H1 (cell line): Measurements from ENCODE around the gene LOXL1. TPM values are rescaled to one million over a fixed set of nuclear protein-coding genes. Genes with fewer than 3 reads are reported as not detected.

ENCODE experiments used
- CTCF ChIA-PET: fragments of 300-600 bp; sonication (Branson Sonifier 250); formaldehyde crosslinking; loops from one replicate; lab custom pipeline; 2021; ENCODE audit not compliant: partially characterized antibody; lab: Charles Lee
- POLR2A ChIA-PET: fragments of 300-600 bp; sonication (Branson Sonifier 250); formaldehyde crosslinking; loops from one replicate; lab custom pipeline; 2021; ENCODE audit warnings: inconsistent platforms; ENCODE audit not compliant: partially characterized antibody; lab: Charles Lee
- DNase-seq, 2 experiments: peaks; one replicate each; pipeline versions ENCODE4 v3.0.0 to v3.0.0-alpha.2; 2010 to 2022; ENCODE audit warnings: low spot score in 2 of 2, low read depth in 1 of 2, mixed read lengths in 1 of 2
- FAIRE-seq: peaks from 2 replicates; lab custom pipeline; 2011; peaks lifted over from hg19 to GRCh38; lab: Jason Lieb, UNC
- H2AFZ ChIP-seq: 2 replicates; pipeline ENCODE4 v1.8.1; 2012; ENCODE audit warnings: low read length, inconsistent platforms
- H2AK5ac ChIP-seq: 2 replicates; pipeline ENCODE4 v1.6.1; 2013; ENCODE audit warnings: low read depth, low read length
- H2BK120ac ChIP-seq: replicated peaks from 2 replicates; pipeline ENCODE3; 2013; ENCODE audit warnings: low read depth, low read length, inconsistent platforms
- H2BK12ac ChIP-seq: 2 replicates; pipeline ENCODE4 v1.6.1; 2013; ENCODE audit warnings: low read depth, low read length
- H2BK15ac ChIP-seq: 2 replicates; pipeline ENCODE4 v1.6.1; 2013; ENCODE audit warnings: low read length
- H2BK20ac ChIP-seq: 2 replicates; pipeline ENCODE4 v1.6.1; 2013; ENCODE audit warnings: low read length
- H2BK5ac ChIP-seq: 2 replicates; pipeline ENCODE4 v1.6.1; 2013; ENCODE audit warnings: low read depth, low read length
- H3K14ac ChIP-seq: 2 replicates; pipeline ENCODE4 v1.6.1; 2013; ENCODE audit warnings: inconsistent platforms; ENCODE audit not compliant: insufficient read length
- H3K18ac ChIP-seq: 2 replicates; pipeline ENCODE4 v1.6.1; 2013; ENCODE audit warnings: low read length; ENCODE audit errors: extremely low read depth
- H3K23ac ChIP-seq: 2 replicates; pipeline ENCODE4 v1.6.1; 2013; ENCODE audit warnings: inconsistent platforms; ENCODE audit not compliant: insufficient read length
- H3K23me2 ChIP-seq: 2 replicates; pipeline ENCODE4 v1.6.1; 2013; ENCODE audit warnings: low read depth, low read length
- H3K27ac ChIP-seq: 2 replicates; pipeline ENCODE4 v1.6.1; 2011; ENCODE audit warnings: low read depth, low read length, inconsistent platforms
- H3K27me3 ChIP-seq, 4 experiments: replicated peaks in 1 of 4; 1 replicate in 1 of 4; 2 replicates in 3 of 4; pipeline versions ENCODE4 v1.6.1 to v1.8.1; 2011 to 2013; ENCODE audit warnings: low read length in 3 of 4, mild to moderate bottlenecking in 3 of 4, inconsistent platforms in 2 of 4, mixed read lengths in 2 of 4, moderate library complexity in 1 of 4; ENCODE audit not compliant: control insufficient read depth in 3 of 4, insufficient read depth in 3 of 4; ENCODE audit errors: extremely low read depth in 1 of 4
- H3K36me3 ChIP-seq, 4 experiments: 2 replicates each; pipeline versions ENCODE4 v1.6.1 to v1.8.1; 2011 to 2013; ENCODE audit warnings: mild to moderate bottlenecking in 4 of 4, low read length in 3 of 4, moderate library complexity in 2 of 4, control low read depth in 1 of 4, inconsistent platforms in 1 of 4; ENCODE audit not compliant: insufficient read depth in 4 of 4, control insufficient read depth in 2 of 4
- H3K4ac ChIP-seq: replicated peaks from 2 replicates; pipeline ENCODE3; 2013; ENCODE audit warnings: low read length, low read depth, mixed read lengths, inconsistent platforms; ENCODE audit not compliant: insufficient read length
- H3K4me1 ChIP-seq, 4 experiments: replicated peaks in 1 of 4; 1 replicate in 1 of 4; 2 replicates in 3 of 4; pipeline versions ENCODE4 v1.6.1 to v1.8.1; 2011 to 2013; ENCODE audit warnings: low read length in 3 of 4, inconsistent platforms in 2 of 4, mixed read lengths in 1 of 4; ENCODE audit not compliant: insufficient read depth in 4 of 4, control insufficient read depth in 3 of 4
- H3K4me2 ChIP-seq, 2 experiments: 2 replicates each; pipeline versions ENCODE4 v1.6.1 to v1.8.1; 2011 to 2013; ENCODE audit warnings: low read depth in 2 of 2, low read length in 2 of 2, control low read depth in 1 of 2, inconsistent platforms in 1 of 2, mild to moderate bottlenecking in 1 of 2; ENCODE audit not compliant: insufficient read depth in 1 of 2
- H3K4me3 ChIP-seq, 4 experiments: fragments of 200-600, 300-600 bp in 1 of 4; sonication (generic), shearing (Covaris generic), sonication (Bioruptor Twin) in 1 of 4; 2 replicates each; pipeline versions ENCODE4 v1.5.1 to v1.8.1; 2011 to 2016; ENCODE audit warnings: low read length in 4 of 4, low read depth in 3 of 4, control low read depth in 2 of 4, inconsistent platforms in 2 of 4, mild to moderate bottlenecking in 2 of 4, mixed read lengths in 1 of 4, moderate library complexity in 1 of 4; ENCODE audit not compliant: insufficient read depth in 2 of 4; ENCODE audit errors: extremely low read depth in 1 of 4
- H3K56ac ChIP-seq: replicated peaks from 2 replicates; pipeline ENCODE3; 2013; ENCODE audit warnings: low read depth, mild to moderate bottlenecking, mixed read lengths, low read length, inconsistent platforms; ENCODE audit not compliant: insufficient read length
- H3K79me1 ChIP-seq: 2 replicates; pipeline ENCODE4 v1.6.1; 2013; ENCODE audit warnings: low read depth, low read length, control low read depth
- H3K79me2 ChIP-seq, 2 experiments: 2 replicates each; pipeline versions ENCODE4 v1.6.1 to v1.8.1; 2012 to 2013; ENCODE audit warnings: low read length in 2 of 2, mild to moderate bottlenecking in 2 of 2, inconsistent platforms in 1 of 2; ENCODE audit not compliant: insufficient read depth in 2 of 2, control insufficient read depth in 1 of 2
- H3K9ac ChIP-seq, 4 experiments: replicated peaks in 1 of 4; 1 replicate in 1 of 4; 2 replicates in 3 of 4; pipeline versions ENCODE4 v1.6.1 to v1.8.1; 2011 to 2013; ENCODE audit warnings: low read depth in 3 of 4, low read length in 3 of 4, control low read depth in 2 of 4, mild to moderate bottlenecking in 2 of 4, moderate library complexity in 2 of 4, inconsistent platforms in 1 of 4; ENCODE audit errors: extremely low read depth in 1 of 4
- H3K9me3 ChIP-seq, 2 experiments: 2 replicates each; pipeline versions ENCODE4 v1.6.1 to v1.8.1; 2012 to 2013; ENCODE audit warnings: mild to moderate bottlenecking in 2 of 2, moderate library complexity in 2 of 2, control low read depth in 1 of 2, inconsistent platforms in 1 of 2, low read depth in 1 of 2, low read length in 1 of 2, mixed read lengths in 1 of 2; ENCODE audit not compliant: insufficient read depth in 2 of 2
- H4K20me1 ChIP-seq, 2 experiments: replicated peaks in 1 of 2; 2 replicates each; pipeline versions ENCODE3 to v1.8.1; 2011 to 2013; ENCODE audit warnings: inconsistent platforms in 2 of 2, low read length in 2 of 2, mild to moderate bottlenecking in 1 of 2; ENCODE audit not compliant: insufficient read depth in 2 of 2, control insufficient read depth in 1 of 2
- H4K5ac ChIP-seq: 2 replicates; pipeline ENCODE4 v1.6.1; 2013; ENCODE audit warnings: low read length, low read depth, mixed read lengths, inconsistent platforms; ENCODE audit not compliant: insufficient read length
- H4K8ac ChIP-seq: 2 replicates; pipeline ENCODE4 v1.8.0; 2013; ENCODE audit warnings: mild to moderate bottlenecking, moderate library complexity, low read length, inconsistent platforms; ENCODE audit not compliant: insufficient read depth; ENCODE audit errors: extremely low read depth
- H4K91ac ChIP-seq: replicated peaks from 2 replicates; pipeline ENCODE3; 2013; ENCODE audit warnings: low read length, mixed read lengths, inconsistent platforms; ENCODE audit not compliant: insufficient read length
- GTF2F1 ChIP-seq: IDR thresholded peaks from 2 replicates; pipeline ENCODE4 v1.6.1; 2012; ENCODE audit warnings: low read depth, low read length, improper control_type of control experiment, borderline replicate concordance
- SIRT6 ChIP-seq: IDR thresholded peaks from one replicate; pipeline ENCODE4 v1.7.1; 2012; ENCODE audit warnings: low read length, inconsistent platforms
- SRF ChIP-seq: IDR thresholded peaks from 2 replicates; pipeline ENCODE4 v1.6.1; 2011; ENCODE audit warnings: mild to moderate bottlenecking, low read depth, low read length, moderate library complexity
- WGBS, 2 experiments: shearing (Covaris generic) in 1 of 2; methylation state at CpG; one replicate each; pipeline versions ENCODE4 v1.1.6 to v1.1.7; 2013 to 2015; ENCODE audit warnings: low lambda C conversion rate in 2 of 2, mixed read lengths in 2 of 2, inconsistent platforms in 1 of 2, low coverage in 1 of 2, missing lambda C conversion rate in 1 of 2; ENCODE audit not compliant: insufficient replicate concordance in 2 of 2, insufficient coverage in 1 of 2, insufficient read length in 1 of 2; ENCODE audit errors: extremely low coverage in 1 of 2, missing lambda C conversion rate in 1 of 2; 5-methylcytosine and 5-hydroxymethylcytosine counted together
- polyA plus RNA-seq, 7 experiments: library from polyadenylated mRNA; depleted of rRNA in 3 of 7; stranded (reverse) in 5 of 7; unstranded in 2 of 7; fragments of >200 nt in 5 of 7; fragments of 200-250 nt in 2 of 7; gene quantifications; 1 replicate in 5 of 7; 2 replicates in 1 of 7; 4 replicates in 1 of 7; pipeline versions ENCODE4 v1.2.1 to v1.2.3, GENCODE V29; 2011 to 2013; ENCODE audit warnings: missing spikeins in 2 of 7, mixed read lengths in 2 of 7
- total RNA-seq: library from RNA; stranded (reverse); fragmentation: NEBNext Ultra II Directional; extraction: Animal tissue kit (Norgen Biotek cat#: 25700); gene quantifications from 2 replicates; pipeline ENCODE4 v1.2.1, GENCODE V29; 2021

The LOXL1 gene
- total and polyA plus RNA-seq, 2 of the 8 experiments (the other 6 are each of a cell fraction or from before 2014, with no cell fraction given): 8.1 to 14.4 TPM

GRCh38 chr15:73882761-73883419 is 43.4 kb upstream of the LOXL1 start:
- Histone ChIP-seq H2BK120ac (no peak overlapping the region), H3K4me2 (no peak overlapping the region), H2BK20ac (no peak overlapping the region), H3K4me3 (no peak overlapping the region), H3K9me3 (no peaks in the 10 kb centered on the region), H3K79me2 (no peaks in the 10 kb centered on the region), H3K36me3 (no peaks in the 10 kb centered on the region), H4K20me1 (no peaks in the 10 kb centered on the region), H2BK15ac (no peak overlapping the region), H2AK5ac (no peak overlapping the region), H3K23me2 (no peaks in the 10 kb centered on the region), H2BK12ac (no peak overlapping the region), H4K8ac (peak overlapping the region; percentile 29), H3K14ac (no peak overlapping the region), H4K5ac (no peak overlapping the region), H2AFZ (no peak overlapping the region), H3K4me1 (no peaks in the 10 kb centered on the region; a peak in 1 of 7 replicates), H2BK5ac (no peak overlapping the region), H3K18ac (no peak overlapping the region), H3K9ac (no peak overlapping the region), H3K23ac (no peak overlapping the region), H3K79me1 (no peaks in the 10 kb centered on the region), H3K27ac (no peak overlapping the region), H3K27me3 (no peaks in the 10 kb centered on the region), H4K91ac (no peak overlapping the region), H3K4ac (no peak overlapping the region), H3K56ac (no peak overlapping the region)
- POLR2A ChIA-PET: interaction anchor here (1.3 kb wide), 1 partner anchor 17 kb away, joined by 3 read pairs; no protein-coding TSS in a partner anchor
- WGBS, 2 experiments: 84% methylated on average over 10 of the region's 10 CpGs; no CpG with 5 or more reads in 1 of the 2 experiments
- CTCF ChIA-PET: interaction anchor here (0.6 to 1.6 kb wide), 5 partner anchors 9 to 280 kb away, joined by 3 to 7 read pairs (median 4); partner anchors contain the start of gene TBC1D21
- no peak for TF ChIP-seq SRF
- TF ChIP-seq SIRT6: no peak
- no peak for TF ChIP-seq GTF2F1
- FAIRE-seq: no peak
- DNase-seq: no peak
